Endometrial microvascular endothelial cells (primary cell): Measurements from ENCODE around the gene ERCC6L. TPM values are rescaled to one million over a fixed set of nuclear protein-coding genes. Genes with fewer than 3 reads are reported as not detected.
"Not testable (repeated sequence)": the region's sequence is repeated elsewhere in the genome, so short reads cannot be mapped to it uniquely, and the experiment has no call there.

Source experiments
- in situ Hi-C: cut with HindIII; loops from 2 replicates; pipeline ENCODE4 v1.10.0; 2017; ENCODE audit warnings: low sequenced_read_pairs, low pct_unique_long_range_greater_than_20kb; ENCODE audit errors: inconsistent ontology term
- total RNA-seq: library from RNA; depleted of rRNA; stranded (reverse); fragments of >200 nt; gene quantifications from one replicate; pipeline ENCODE4 v1.2.3, GENCODE V29; 2015; ENCODE audit errors: inconsistent ontology term

The ERCC6L gene
- total RNA-seq, 1 donor from 2014 or later = 10.3 TPM

DNA sequence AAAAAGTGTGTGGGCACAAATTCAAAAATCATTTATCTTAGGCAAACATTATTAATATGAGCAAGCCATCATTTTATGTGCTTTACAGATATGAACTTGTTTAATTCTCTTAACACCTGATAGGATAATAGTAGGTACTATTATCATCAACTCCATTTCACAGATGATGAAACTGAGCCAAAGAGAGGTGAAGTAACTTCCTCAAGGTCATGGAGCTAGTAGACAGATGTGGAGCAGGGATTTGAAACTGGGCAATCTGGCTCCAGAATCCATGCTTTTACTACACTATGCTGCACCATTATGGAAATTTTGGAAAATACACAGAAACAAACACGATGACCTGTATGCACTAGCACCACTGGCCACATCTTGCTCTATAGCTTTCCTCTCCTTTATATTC, 58.3 kb downstream of the ERCC6L start:
- in situ Hi-C loops = no loop called here

DNA sequence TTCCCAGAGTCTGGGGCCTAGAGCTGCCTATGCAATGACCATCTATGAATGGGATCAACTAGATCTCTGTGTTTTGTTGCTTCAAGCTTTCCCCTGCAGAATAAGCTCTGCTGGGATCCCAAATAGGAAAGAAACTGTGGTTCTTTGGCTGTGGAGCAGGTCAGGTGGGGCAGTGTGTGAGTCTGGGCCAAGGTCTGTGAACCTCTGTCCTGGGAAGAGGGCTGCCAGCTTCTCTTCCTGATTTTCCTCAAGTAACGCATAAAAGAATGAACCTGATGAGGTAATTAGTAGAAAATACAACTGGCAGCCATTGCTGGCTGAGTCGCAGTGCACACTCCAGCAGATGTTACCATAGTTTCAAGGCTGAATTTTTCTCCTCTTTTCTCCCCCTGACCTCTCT, 61.8 kb downstream of the ERCC6L start:
- in situ Hi-C loops = no loop called here

DNA sequence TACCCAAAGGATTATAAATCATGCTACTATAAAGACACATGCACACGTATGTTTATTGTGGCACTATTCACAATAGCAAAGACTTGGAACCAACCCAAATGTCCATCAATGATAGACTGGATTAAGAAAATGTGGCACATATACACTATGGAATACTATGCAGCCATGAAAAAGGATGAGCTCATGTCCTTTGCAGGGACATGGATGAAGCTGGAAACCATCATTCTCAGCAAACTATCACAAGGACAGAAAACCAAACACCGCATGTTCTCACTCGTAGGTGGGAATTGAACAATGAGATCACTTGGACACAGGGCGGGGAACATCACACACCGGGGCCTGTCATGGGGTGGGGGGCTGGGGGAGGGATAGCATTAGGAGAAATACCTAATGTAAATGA, 62.5 kb downstream of the ERCC6L start:
- in situ Hi-C loops = not testable (repeated sequence)

DNA sequence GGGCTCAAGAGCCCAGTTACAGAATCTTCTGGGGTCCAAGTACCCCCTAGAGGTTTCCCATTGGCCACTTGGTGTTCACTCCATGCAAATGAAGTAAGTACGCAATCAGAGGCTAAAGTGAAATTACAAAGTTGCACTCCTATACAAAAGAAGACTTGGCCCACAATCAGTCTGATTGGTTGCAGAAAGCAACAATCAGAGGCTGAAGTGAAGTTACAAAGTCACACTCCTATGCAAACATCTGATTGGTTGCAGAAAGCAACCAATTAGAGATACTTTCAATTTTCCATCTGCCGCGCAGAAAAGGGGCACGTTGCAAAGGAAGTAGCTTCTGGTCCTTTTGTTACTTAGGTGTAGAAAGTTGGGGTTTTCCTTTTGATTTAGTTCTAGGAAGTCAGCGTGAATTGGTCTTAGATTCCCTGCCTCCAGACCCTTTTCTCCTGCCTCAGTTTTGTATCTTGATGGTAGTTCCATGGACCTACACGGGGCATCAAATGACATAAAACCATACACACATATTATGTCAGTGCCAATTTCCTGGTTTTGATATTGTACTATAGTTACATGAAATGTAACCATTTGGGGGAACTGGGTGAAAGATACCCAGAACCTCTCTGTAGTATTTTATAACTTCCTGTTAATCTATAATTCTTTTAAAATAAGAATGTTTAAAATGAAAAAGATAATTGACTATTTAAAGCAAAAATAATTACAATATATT, 69.7 kb downstream of the ERCC6L start:
- in situ Hi-C loops = no loop called here

DNA sequence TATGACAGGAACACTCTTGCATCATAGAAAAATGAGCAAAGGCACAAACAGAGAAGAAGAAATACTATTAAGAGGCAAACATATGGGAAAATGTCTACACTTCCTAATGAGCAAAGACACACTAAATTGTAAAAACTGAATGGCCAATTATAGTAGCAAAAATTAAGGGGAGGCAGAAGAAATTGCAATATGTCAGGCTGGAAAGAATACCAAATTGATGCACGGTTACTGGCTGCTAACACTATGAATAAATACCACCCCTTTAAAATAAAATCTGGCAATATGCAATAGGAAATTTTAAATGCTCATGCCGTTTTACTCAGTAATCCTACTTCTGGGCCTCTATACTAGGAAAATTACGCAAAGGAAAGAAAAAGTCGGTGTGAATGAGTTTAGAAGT, 73.3 kb downstream of the ERCC6L start:
- in situ Hi-C loops = no loop called here

DNA sequence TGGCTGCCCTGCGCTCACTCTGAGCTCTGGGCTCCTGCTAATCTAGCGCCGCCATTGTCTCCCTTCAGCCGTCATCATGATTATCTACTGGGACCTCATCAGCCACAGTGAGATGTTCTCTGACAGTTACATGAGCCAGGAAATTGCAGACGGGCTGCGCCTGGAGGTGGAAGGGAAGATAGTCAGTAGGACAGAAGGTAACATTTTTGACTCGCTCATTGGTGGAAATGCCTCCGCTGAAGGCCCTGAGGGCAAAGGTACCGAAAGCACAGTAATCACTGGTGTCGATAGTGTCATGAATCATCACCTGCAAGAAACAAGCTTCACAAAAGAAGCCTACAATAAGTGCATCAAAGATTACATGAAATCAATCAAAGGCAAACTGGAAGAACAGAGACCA, 79.1 kb downstream of the ERCC6L start:
- in situ Hi-C loops = no loop called here

DNA sequence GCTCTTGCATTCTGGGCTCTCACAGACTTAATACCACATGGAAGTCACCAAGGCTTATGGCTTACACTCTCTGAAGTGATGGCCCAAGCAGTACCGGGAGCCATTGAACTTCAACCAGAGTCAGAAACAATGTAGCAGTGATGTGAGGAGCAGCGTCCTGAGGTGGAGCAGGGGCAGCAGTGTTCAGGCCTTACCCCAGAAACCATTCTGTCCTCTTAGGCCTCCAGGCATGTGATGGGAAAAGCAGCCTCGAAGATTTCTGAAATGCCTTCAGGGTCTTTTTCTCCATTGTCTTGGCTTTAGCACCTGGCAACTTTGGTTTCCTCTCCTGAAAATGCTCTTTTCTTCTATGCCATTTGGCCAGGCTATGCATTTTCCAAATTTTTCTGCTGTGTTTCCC, 80.1 kb downstream of the ERCC6L start:
- in situ Hi-C loops = no loop called here

Other genes starting within 250 kb of the ERCC6L start
- 1.8 TPM for gene RTL5, start 107.1 kb downstream of the ERCC6L start, total RNA-seq
- gene PIN4, start 57.3 kb downstream of the ERCC6L start, total RNA-seq = 12.5 TPM
- gene RPS4X, start 38.2 kb upstream of the ERCC6L start, total RNA-seq = 1,152 TPM
- not detected for gene CITED1, start 66.9 kb upstream of the ERCC6L start, total RNA-seq